HG03432 (cell line): ENCODE measurements around the gene FNDC3B.
"Not testable (repeated sequence)": the region's sequence is repeated elsewhere in the genome, so short reads cannot be mapped to it uniquely, and the experiment has no call there.

Experiments used
- ATAC-seq: cut with Tn5 transposase; IDR thresholded peaks from one replicate; pipeline ENCODE4 v1.9.1; 2021; ENCODE audit warnings: mild to moderate bottlenecking, moderate library complexity; ENCODE audit not compliant: unreplicated experiment

Gene FNDC3B

GRCh38 chr3:172039436-172040077 is at the start of gene FNDC3B:
Gene FNDC3B (plus strand): TSS chr3:172039578. CDS start chr3:172112480, 72,902 bp downstream.
- ATAC-seq: peak; percentile 80

GRCh38 chr3:171990239-171990638 is 49.1 kb upstream of the FNDC3B start:
- ATAC-seq: not testable (repeated sequence)

- no peak for ATAC-seq
These were observed 48.2 kb upstream of the FNDC3B start for GRCh38 chr3:171991166-171991565.

GRCh38 chr3:171994646-171995428 is 44.5 kb upstream of the FNDC3B start:
- no peak for ATAC-seq

- no peak for ATAC-seq
These were observed 43.9 kb upstream of the FNDC3B start for GRCh38 chr3:171995486-171995885.

GRCh38 chr3:171996178-171996817 is 43.1 kb upstream of the FNDC3B start:
- no peak for ATAC-seq

GRCh38 chr3:171998731-171999130 is 40.6 kb upstream of the FNDC3B start:
- not testable (repeated sequence) for ATAC-seq

- not testable (repeated sequence) for ATAC-seq
These were observed 37.8 kb upstream of the FNDC3B start for GRCh38 chr3:172001616-172002015.

GRCh38 chr3:172002512-172003078 is 36.8 kb upstream of the FNDC3B start:
- no peak for ATAC-seq

- ATAC-seq: no peak
These were observed 36.2 kb upstream of the FNDC3B start for GRCh38 chr3:172003146-172003545.

GRCh38 chr3:172007065-172007370 is 32.4 kb upstream of the FNDC3B start:
- ATAC-seq: no peak

GRCh38 chr3:172009803-172010202 is 29.6 kb upstream of the FNDC3B start:
- no peak for ATAC-seq

- no peak for ATAC-seq
These were observed 26.6 kb upstream of the FNDC3B start for GRCh38 chr3:172012775-172013174.

- no peak for ATAC-seq
These were observed 25.2 kb upstream of the FNDC3B start for GRCh38 chr3:172014145-172014544.

- ATAC-seq: no peak
These were observed 21.0 kb upstream of the FNDC3B start for GRCh38 chr3:172018364-172018763.

GRCh38 chr3:172020763-172021162 is 18.6 kb upstream of the FNDC3B start:
- no peak for ATAC-seq

- no peak for ATAC-seq
These were observed 18.2 kb upstream of the FNDC3B start for GRCh38 chr3:172021164-172021563.

- no peak for ATAC-seq
These were observed 17.5 kb upstream of the FNDC3B start for GRCh38 chr3:172021859-172022258.

GRCh38 chr3:172023915-172024314 is 15.5 kb upstream of the FNDC3B start:
- no peak for ATAC-seq

GRCh38 chr3:172024679-172025078 is 14.7 kb upstream of the FNDC3B start:
- no peak for ATAC-seq

- ATAC-seq: no peak
These were observed 9.8 kb upstream of the FNDC3B start for GRCh38 chr3:172029425-172030098.
